Thyroid gland (tissue), 4 donors: ENCODE measurements around the gene NUDT16.

Experiments
- POLR2A ChIP-seq, 2 donors: fragments of 450-650 bp; IDR thresholded peaks; one replicate each; pipeline ENCODE4 v1.6.1; 2017; ENCODE audit warnings: antibody characterized with exemption in 2 of 2, mild to moderate bottlenecking in 2 of 2, moderate library complexity in 1 of 2
- TF ChIP-seq, protein P1 (sequence below), 6 experiments: fragments of 200-600 bp in 3 of 6; fragments of 450-650 bp in 3 of 6; sonication (generic) in 3 of 6; IDR thresholded peaks; one replicate each; pipeline ENCODE4 v1.5.1; 2016 to 2019; ENCODE audit warnings: antibody characterized with exemption in 6 of 6, mild to moderate bottlenecking in 2 of 6, inconsistent platforms in 1 of 6, moderate library complexity in 1 of 6

DNA sequence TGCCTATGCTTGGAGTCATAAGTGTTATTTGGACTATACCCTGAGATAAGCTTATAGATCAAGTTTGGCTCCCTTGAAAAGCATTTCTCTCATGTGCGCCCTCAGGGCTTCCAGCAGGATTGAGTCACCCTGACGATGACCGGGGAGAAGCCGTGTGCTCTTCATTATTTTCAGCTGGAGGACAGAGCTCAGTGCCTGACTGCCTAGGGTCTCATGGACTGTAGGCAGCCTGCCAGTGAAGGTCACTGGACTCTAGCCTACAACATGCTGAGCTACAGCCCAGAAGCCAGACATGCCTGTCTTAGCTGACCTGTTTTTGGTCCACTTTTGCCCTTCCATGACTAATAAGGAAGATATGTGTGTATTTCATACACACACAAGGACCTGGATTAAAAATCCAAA lies 31.6 kb upstream of the NUDT16 start:
- TF ChIP-seq, protein P1, sequence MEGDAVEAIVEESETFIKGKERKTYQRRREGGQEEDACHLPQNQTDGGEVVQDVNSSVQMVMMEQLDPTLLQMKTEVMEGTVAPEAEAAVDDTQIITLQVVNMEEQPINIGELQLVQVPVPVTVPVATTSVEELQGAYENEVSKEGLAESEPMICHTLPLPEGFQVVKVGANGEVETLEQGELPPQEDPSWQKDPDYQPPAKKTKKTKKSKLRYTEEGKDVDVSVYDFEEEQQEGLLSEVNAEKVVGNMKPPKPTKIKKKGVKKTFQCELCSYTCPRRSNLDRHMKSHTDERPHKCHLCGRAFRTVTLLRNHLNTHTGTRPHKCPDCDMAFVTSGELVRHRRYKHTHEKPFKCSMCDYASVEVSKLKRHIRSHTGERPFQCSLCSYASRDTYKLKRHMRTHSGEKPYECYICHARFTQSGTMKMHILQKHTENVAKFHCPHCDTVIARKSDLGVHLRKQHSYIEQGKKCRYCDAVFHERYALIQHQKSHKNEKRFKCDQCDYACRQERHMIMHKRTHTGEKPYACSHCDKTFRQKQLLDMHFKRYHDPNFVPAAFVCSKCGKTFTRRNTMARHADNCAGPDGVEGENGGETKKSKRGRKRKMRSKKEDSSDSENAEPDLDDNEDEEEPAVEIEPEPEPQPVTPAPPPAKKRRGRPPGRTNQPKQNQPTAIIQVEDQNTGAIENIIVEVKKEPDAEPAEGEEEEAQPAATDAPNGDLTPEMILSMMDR (IDR thresholded peaks at IDR 0.05), result no peak
- no peak for TF ChIP-seq POLR2A (IDR thresholded peaks at IDR 0.05)
